ENCODE results near the gene FSTL4. TPM values are rescaled to one million over a fixed set of nuclear protein-coding genes. Genes with fewer than 3 reads are reported as not detected.

Gene FSTL4
- total RNA-seq, 2 donors from 2014 or later, result not detected

DNA sequence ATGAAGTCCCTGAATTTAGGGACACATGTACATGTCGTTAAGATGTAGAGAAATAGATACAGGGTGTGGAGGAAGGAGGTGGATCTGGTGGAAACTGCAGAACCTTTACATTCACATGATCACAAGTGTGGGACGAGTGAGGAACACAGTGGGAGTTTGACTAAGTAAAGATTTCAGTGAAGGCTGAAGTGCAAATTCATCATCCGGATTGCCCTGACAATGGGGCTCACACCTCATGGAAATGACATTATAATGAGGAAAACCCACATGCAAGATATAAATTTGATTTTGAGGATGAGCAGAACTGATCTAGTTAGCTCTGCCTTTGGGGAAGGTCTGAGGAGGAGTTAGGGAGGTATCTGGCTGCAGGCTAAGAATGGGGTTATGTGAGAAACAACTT lies 173.9 kb downstream of the FSTL4 start:
- Mint-ChIP-seq H3K36me3 (no peaks in the 10 kb centered on the region), H3K4me3 (no peak overlapping the region), H3K27ac (no peak overlapping the region), H3K4me1 (ENCODE audit: low read depth in 2 of 2) (no peaks in the 10 kb centered on the region), H3K9me3 (no peaks in the 10 kb centered on the region), H3K27me3 (peaks cover 20 to 28% of the 10 kb centered on the region in 2 donors)
- no peak for DNase-seq (ENCODE audit: low spot score)
- no peak for ATAC-seq

DNA sequence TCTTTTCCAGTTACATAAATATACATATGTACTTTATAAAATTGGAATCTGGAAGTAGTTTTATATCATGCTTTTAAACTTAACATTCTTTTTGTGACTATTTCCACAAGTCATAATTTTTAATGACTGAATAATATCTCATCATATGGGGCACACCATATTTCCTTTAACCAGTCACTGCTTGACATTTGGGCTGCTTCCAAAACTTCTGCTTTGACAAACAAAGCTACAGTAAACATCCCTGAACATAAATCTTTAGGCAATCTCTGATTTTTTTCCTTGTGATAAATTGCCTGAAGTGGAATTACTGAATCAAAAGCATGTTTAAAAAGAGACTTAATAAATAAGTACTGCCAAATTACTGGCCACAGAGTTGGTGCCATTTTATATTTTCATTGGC lies 178.0 kb downstream of the FSTL4 start:
- no peak overlapping the region for H3K27ac Mint-ChIP-seq
- H3K4me1 Mint-ChIP-seq (ENCODE audit: low read depth in 2 of 2), result no peaks in the 10 kb centered on the region
- H3K36me3 Mint-ChIP-seq, result no peaks in the 10 kb centered on the region
- H3K4me3 Mint-ChIP-seq, result no peak overlapping the region
- DNase-seq (ENCODE audit: low spot score), result no peak
- H3K9me3 Mint-ChIP-seq, result no peaks in the 10 kb centered on the region
- ATAC-seq, result no peak
- peaks cover 24 to 41% of the 10 kb centered on the region in 2 donors for H3K27me3 Mint-ChIP-seq

GRCh38 chr5:133433641-133434040 lies 178.7 kb downstream of the FSTL4 start:
- DNase-seq (ENCODE audit: low spot score), result peak; percentile 31
- Mint-ChIP-seq H3K27ac (no peak overlapping the region), H3K27me3 (peaks cover 24 to 39% of the 10 kb centered on the region in 2 donors), H3K4me3 (no peak overlapping the region), H3K9me3 (no peaks in the 10 kb centered on the region), H3K36me3 (no peaks in the 10 kb centered on the region), H3K4me1 (ENCODE audit: low read depth in 2 of 2) (no peaks in the 10 kb centered on the region)
- no peak for ATAC-seq

GRCh38 chr5:133432956-133433532 lies 179.3 kb downstream of the FSTL4 start:
- no peaks in the 10 kb centered on the region for H3K36me3 Mint-ChIP-seq

DNA sequence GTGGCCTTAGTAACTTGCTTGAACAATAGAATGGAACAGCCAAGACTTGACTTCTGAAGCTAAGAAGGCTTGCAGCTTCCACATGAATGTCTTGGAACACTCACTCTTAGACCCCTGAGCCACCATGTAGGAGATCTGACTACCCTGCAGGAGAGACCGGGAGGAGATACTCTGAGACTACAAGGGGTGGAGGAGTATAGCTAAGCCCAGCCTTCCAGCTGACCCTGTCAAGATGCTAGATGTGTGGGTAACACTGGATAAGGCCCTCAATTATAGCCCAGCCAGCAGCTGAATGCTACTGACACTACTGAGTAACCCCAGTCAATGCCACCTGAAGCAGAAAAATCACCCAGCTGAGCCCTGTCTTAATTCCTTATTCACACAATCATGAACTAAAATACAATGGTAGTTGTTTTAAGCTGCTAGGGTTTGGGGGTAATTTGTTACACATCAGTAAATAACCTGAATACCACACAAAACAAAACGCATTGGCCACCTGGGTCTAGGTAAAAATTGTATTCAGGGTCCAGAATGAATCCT lies 180.9 kb downstream of the FSTL4 start:
- peaks cover 14 to 24% of the 10 kb centered on the region in 2 donors for H3K27me3 Mint-ChIP-seq
- H3K4me3 Mint-ChIP-seq, result no peak overlapping the region
- no peaks in the 10 kb centered on the region for H3K4me1 Mint-ChIP-seq (ENCODE audit: low read depth in 2 of 2)
- no peaks in the 10 kb centered on the region for H3K9me3 Mint-ChIP-seq
- no peak overlapping the region for H3K27ac Mint-ChIP-seq
- DNase-seq (ENCODE audit: low spot score), result peak; percentile 50
- no peaks in the 10 kb centered on the region for H3K36me3 Mint-ChIP-seq
- ATAC-seq, result no peak

More at GRCh38 chr5:133432956-133433532, 179.3 kb downstream of the FSTL4 start:
- ATAC-seq, result no peak
- H3K9me3 Mint-ChIP-seq, result no peaks in the 10 kb centered on the region
- H3K4me3 Mint-ChIP-seq, result no peak overlapping the region
- no peak overlapping the region for H3K27ac Mint-ChIP-seq
- H3K27me3 Mint-ChIP-seq, result peaks cover 19 to 33% of the 10 kb centered on the region in 2 donors
- DNase-seq (ENCODE audit: low spot score), result no peak
- no peaks in the 10 kb centered on the region for H3K4me1 Mint-ChIP-seq (ENCODE audit: low read depth in 2 of 2)

- ATAC-seq (no peak), DNase-seq (ENCODE audit: low spot score) (no peak)
- Mint-ChIP-seq H3K4me1 (ENCODE audit: low read depth in 2 of 2) (no peaks in the 10 kb centered on the region), H3K4me3 (no peak overlapping the region), H3K9me3 (no peaks in the 10 kb centered on the region), H3K27me3 (peaks cover 6 to 17% of the 10 kb centered on the region in 2 donors), H3K36me3 (no peaks in the 10 kb centered on the region), H3K27ac (no peak overlapping the region)
Measured at GRCh38 chr5:133430095-133430494, 182.2 kb downstream of the FSTL4 start.

- no peaks in the 10 kb centered on the region for H3K9me3 Mint-ChIP-seq
- H3K36me3 Mint-ChIP-seq, result no peaks in the 10 kb centered on the region
- no peak for ATAC-seq
Measured at GRCh38 chr5:133429046-133429445, 183.3 kb downstream of the FSTL4 start.

DNA sequence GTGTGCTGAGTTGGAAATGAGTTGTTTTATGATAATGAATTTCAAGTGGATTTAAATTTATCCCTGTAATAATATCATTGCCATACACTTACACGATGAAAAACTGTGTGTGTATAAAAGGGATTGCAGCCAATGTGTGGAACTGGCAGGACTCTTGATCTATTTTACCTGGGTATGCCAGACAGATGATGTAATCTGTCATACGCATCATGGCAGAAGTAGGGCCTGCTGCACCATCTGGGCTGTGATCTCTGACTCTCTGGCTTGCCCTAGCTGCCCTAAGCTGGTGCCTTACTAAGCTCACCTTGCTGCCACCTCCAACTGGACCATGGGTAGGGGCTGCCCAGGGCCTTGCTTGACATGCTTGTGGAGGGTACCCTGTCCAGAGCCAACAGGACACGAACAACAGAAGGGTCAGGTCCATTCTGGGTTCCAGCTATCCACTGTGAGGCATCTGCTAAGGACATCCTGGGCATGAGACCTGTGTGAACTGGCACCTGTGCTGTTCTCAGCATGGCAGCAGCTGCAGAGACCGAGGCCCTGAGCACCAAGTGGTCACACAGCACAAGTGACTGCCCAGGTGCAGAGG lies 184.2 kb downstream of the FSTL4 start:
- no peaks in the 10 kb centered on the region for H3K9me3 Mint-ChIP-seq
- H3K27me3 Mint-ChIP-seq, result peaks cover 6 to 17% of the 10 kb centered on the region in 2 donors
- peaks cover 5 to 6% of the 10 kb centered on the region in 2 donors for H3K4me1 Mint-ChIP-seq (ENCODE audit: low read depth in 2 of 2)
- no peak overlapping the region for H3K4me3 Mint-ChIP-seq
- no peak for ATAC-seq
- no peaks in the 10 kb centered on the region for H3K36me3 Mint-ChIP-seq
- no peak overlapping the region for H3K27ac Mint-ChIP-seq
- peak; percentile 26 for DNase-seq (ENCODE audit: low spot score)

More at GRCh38 chr5:133429046-133429445, 183.3 kb downstream of the FSTL4 start:
- DNase-seq (ENCODE audit: low spot score), result no peak
- Mint-ChIP-seq H3K4me3 (no peak overlapping the region), H3K27me3 (peaks cover 6 to 17% of the 10 kb centered on the region in 2 donors), H3K27ac (no peak overlapping the region), H3K4me1 (ENCODE audit: low read depth in 2 of 2) (no peaks in the 10 kb centered on the region)

DNA sequence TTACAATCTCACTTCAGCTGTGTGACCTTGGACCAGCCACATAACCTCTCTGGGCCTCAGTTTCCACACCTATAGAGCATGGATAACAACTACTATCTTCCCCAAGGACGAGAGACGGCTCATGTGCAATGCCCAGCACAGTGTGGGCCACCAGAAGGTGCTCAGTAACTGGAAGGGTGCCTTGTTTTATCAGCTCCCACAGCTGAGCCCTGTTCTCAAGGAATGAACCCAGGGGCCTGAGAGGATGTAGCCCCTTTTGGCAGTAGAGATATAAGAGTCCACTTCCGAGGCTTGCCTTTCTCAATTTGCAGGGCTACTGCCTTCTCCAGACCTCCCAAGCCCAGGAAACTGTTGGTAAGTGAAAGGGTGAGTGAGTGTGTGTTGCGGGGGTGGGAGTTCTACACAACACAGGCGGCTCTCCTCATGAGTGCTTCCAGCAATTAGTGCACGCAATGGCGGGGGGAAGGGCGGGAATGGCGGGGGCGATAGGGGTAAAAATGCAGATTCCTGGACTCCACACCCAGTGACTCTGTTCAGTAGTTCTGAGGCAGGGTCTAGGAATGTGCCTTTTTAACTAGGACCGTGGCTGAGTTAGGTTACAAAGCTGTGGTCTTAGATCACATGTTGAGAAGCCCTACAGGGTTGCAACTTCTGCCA lies 185.1 kb downstream of the FSTL4 start:
- no peaks in the 10 kb centered on the region for H3K9me3 Mint-ChIP-seq
- no peaks in the 10 kb centered on the region for H3K36me3 Mint-ChIP-seq
- peaks cover 5 to 7% of the 10 kb centered on the region in 2 donors for H3K4me1 Mint-ChIP-seq (ENCODE audit: low read depth in 2 of 2)
- H3K27me3 Mint-ChIP-seq, result peaks cover 9 to 21% of the 10 kb centered on the region in 2 donors
- no peak for ATAC-seq
- H3K4me3 Mint-ChIP-seq, result no peak overlapping the region
- no peak overlapping the region for H3K27ac Mint-ChIP-seq
- DNase-seq (ENCODE audit: low spot score), result peak; percentile 44

DNA sequence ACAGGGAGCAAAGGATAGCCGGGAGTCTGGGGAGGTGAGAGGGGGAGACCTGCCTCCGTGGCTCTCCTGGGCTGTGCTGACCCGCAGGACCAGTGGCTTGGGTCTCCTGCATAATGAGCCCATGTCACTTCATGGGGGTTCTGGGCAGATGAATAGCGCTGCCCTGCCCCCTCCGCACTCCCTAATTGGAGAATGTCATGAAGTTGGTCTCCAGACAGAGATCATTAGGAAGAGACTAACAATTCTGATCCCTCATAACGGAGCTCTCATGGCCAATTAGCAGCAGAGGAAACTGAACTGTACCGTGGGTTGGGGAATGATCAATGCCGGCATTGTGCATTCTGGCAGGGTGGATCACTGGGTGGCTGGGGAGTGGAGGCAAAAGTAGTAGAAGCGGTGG lies 186.1 kb downstream of the FSTL4 start:
- DNase-seq (ENCODE audit: low spot score), result peak; percentile 26
- no peaks in the 10 kb centered on the region for H3K36me3 Mint-ChIP-seq
- H3K4me1 Mint-ChIP-seq (ENCODE audit: low read depth in 2 of 2), result peaks cover 5 to 7% of the 10 kb centered on the region in 2 donors
- no peak for ATAC-seq
- no peak overlapping the region for H3K27ac Mint-ChIP-seq
- H3K4me3 Mint-ChIP-seq, result no peak overlapping the region
- no peaks in the 10 kb centered on the region for H3K9me3 Mint-ChIP-seq
- peaks cover 16 to 30% of the 10 kb centered on the region in 2 donors for H3K27me3 Mint-ChIP-seq

DNA sequence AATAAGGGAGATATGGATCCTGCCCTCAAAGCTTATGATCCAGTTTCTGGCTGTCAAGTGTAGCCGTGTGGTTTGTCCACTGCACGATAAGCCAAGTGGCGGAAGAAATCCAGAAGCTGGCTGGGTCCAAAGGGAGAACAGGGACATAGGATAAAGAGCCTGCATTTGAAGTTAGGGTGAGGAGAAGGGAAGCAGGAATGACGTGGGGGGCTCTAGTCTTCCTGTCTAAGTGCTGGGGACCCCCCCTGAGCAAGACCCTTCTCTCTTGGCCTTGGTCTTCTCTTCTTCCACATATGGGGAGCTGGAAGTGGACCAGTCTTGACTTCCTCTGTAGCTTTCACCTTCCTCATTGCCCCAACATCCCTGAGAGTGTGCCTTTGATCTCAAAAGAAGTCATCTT lies 186.6 kb downstream of the FSTL4 start:
- Mint-ChIP-seq H3K4me1 (ENCODE audit: low read depth in 2 of 2) (peaks cover 5 to 7% of the 10 kb centered on the region in 2 donors), H3K27ac (no peak overlapping the region), H3K4me3 (no peak overlapping the region), H3K9me3 (no peaks in the 10 kb centered on the region), H3K27me3 (peaks cover 16 to 30% of the 10 kb centered on the region in 2 donors), H3K36me3 (no peaks in the 10 kb centered on the region)
- ATAC-seq (no peak), DNase-seq (ENCODE audit: low spot score) (no peak)

- no peak for ATAC-seq
- Mint-ChIP-seq H3K27ac (no peak overlapping the region), H3K27me3 (peaks cover 16 to 29% of the 10 kb centered on the region in 2 donors), H3K4me1 (ENCODE audit: low read depth in 2 of 2) (peaks cover 5 to 7% of the 10 kb centered on the region in 2 donors), H3K9me3 (no peaks in the 10 kb centered on the region), H3K4me3 (no peak overlapping the region), H3K36me3 (no peaks in the 10 kb centered on the region)
- no peak for DNase-seq (ENCODE audit: low spot score)
Measured at GRCh38 chr5:133425222-133425621, 187.1 kb downstream of the FSTL4 start.

DNA sequence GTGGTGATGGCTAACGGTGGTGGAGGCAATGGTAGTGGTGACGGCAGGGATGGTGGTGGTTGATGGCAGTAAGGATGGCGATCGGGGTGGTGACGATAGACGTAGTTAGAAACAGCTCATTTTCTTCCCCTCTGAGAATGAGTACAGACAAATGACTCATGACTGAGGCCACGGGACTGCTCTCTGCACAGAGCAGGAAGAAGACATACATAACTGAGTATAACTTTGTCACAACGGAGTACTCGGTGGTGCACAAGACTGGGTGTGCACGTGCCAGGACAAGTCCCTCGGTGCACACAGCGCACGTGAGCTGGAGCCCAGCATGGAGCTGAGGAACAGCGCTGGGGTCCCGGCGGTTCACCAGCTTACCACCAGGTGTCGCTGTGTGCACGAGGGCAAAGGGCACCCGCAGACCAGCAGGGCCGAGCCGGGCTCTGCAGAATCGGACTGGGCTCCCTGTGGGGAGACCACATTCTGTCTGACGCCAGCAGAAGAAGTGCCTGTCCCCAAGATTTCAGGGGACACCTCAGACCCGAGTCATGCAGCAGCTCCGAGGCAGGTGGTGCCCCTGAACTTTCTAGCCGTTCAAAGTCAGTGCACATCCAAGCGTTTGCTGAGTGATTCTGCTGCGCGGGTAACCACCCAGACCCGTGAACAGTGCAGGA lies 188.6 kb downstream of the FSTL4 start:
- DNase-seq (ENCODE audit: low spot score) (peak; percentile 72), ATAC-seq (peak; percentile 67 to 74)
- no peak overlapping the region for H3K4me3 Mint-ChIP-seq
- no peak overlapping the region for H3K27ac Mint-ChIP-seq
- peaks cover 5 to 7% of the 10 kb centered on the region in 2 donors for H3K4me1 Mint-ChIP-seq (ENCODE audit: low read depth in 2 of 2)
- no peaks in the 10 kb centered on the region for H3K36me3 Mint-ChIP-seq
- H3K27me3 Mint-ChIP-seq, result peaks cover 14 to 21% of the 10 kb centered on the region in 2 donors
- H3K9me3 Mint-ChIP-seq, result no peaks in the 10 kb centered on the region
